OCI-LY7 (cell line): Measurements from ENCODE around the gene TLE4. TPM values are rescaled to one million over a fixed set of nuclear protein-coding genes. Genes with fewer than 3 reads are reported as not detected.
"Not testable (repeated sequence)": the region's sequence is repeated elsewhere in the genome, so short reads cannot be mapped to it uniquely, and the experiment has no call there.

Source experiments
- BruUV-seq: library from RNA; stranded (reverse); fragments of 400-500 nt; replicated peaks from 2 replicates; lab custom pipeline; 2021; lab: Mats Ljungman, UMichigan
- CTCF ChIA-PET: fragments of 300-600 bp; sonication (Branson Sonifier 250); formaldehyde crosslinking; loops from one replicate; lab custom pipeline; 2022; ENCODE audit warnings: antibody characterized with exemption; ENCODE audit not compliant: unreplicated experiment; lab: Charles Lee
- POLR2A ChIA-PET: fragments of 300-600 bp; sonication (Branson Sonifier 250); formaldehyde crosslinking; loops from one replicate; lab custom pipeline; 2022; ENCODE audit warnings: antibody characterized with exemption; lab: Charles Lee
- DNase-seq: peaks from one replicate; pipeline ENCODE4 v3.0.0-alpha.2; 2015; ENCODE audit warnings: low spot score
- H2AFZ ChIP-seq: fragments of 200-600 bp; sonication (generic), shearing (Covaris generic); 2 replicates; pipeline ENCODE4 v1.6.1; 2014; ENCODE audit warnings: mild to moderate bottlenecking, antibody characterized with exemption, low read length, moderate library complexity
- H3K27ac ChIP-seq: fragments of 200-600 bp; sonication (generic); 2 replicates; pipeline ENCODE4 v1.5.1; 2014; ENCODE audit warnings: mixed run types, low read depth, mild to moderate bottlenecking, moderate library complexity, low read length, inconsistent platforms; ENCODE audit not compliant: poor library complexity, severe bottlenecking
- H3K36me3 ChIP-seq: fragments of 200-600 bp; sonication (generic); 2 replicates; pipeline ENCODE4 v1.6.1; 2014; ENCODE audit warnings: mild to moderate bottlenecking, antibody characterized with exemption, low read length, moderate library complexity, mixed read lengths; ENCODE audit not compliant: insufficient read depth
- H3K4me1 ChIP-seq: fragments of 200-600 bp; sonication (generic); 2 replicates; pipeline ENCODE4 v1.5.1; 2014; ENCODE audit warnings: mild to moderate bottlenecking, low read length; ENCODE audit not compliant: insufficient read depth, poor library complexity, severe bottlenecking
- H3K4me2 ChIP-seq: fragments of 200-600 bp; sonication (generic); 2 replicates; pipeline ENCODE4 v1.6.1; 2014; ENCODE audit warnings: mild to moderate bottlenecking, low read length
- H3K4me3 ChIP-seq: fragments of 200-600 bp; sonication (generic); 2 replicates; pipeline ENCODE4 v1.5.1; 2014; ENCODE audit warnings: mild to moderate bottlenecking, low read depth, low read length; ENCODE audit not compliant: poor library complexity, severe bottlenecking
- H3K79me2 ChIP-seq: fragments of 200-600 bp; sonication (generic); 2 replicates; pipeline ENCODE4 v1.6.1; 2016; ENCODE audit warnings: low read depth, mild to moderate bottlenecking, low read length, moderate library complexity, mixed read lengths; ENCODE audit not compliant: insufficient read depth
- H3K9me2 ChIP-seq: fragments of 200-600 bp; sonication (generic); 2 replicates; pipeline ENCODE4 v1.6.1; 2016; ENCODE audit warnings: mild to moderate bottlenecking, low read length, mixed read lengths; ENCODE audit not compliant: insufficient read depth
- H3K9me3 ChIP-seq: fragments of 200-600 bp; sonication (generic); 2 replicates; pipeline ENCODE4 v1.6.1; 2014; ENCODE audit warnings: mild to moderate bottlenecking, mixed run types, low read length, mixed read lengths
- H4K20me1 ChIP-seq: fragments of 200-600 bp; sonication (generic); 2 replicates; pipeline ENCODE4 v1.6.1; 2014; ENCODE audit warnings: mild to moderate bottlenecking, antibody characterized with exemption, low read length, moderate library complexity, mixed read lengths; ENCODE audit not compliant: insufficient read depth
- EZH2phosphoT487 ChIP-seq: fragments of 200-600 bp; sonication (generic); IDR thresholded peaks from 2 replicates; pipeline ENCODE4 v1.6.1; 2018; ENCODE audit warnings: low read depth, borderline replicate concordance, mild to moderate bottlenecking, mixed run types, antibody characterized with exemption, low read length, moderate library complexity, mixed read lengths
- intact Hi-C: fragments of 100-400 bp; cut with micrococcal nuclease; formaldehyde crosslinking; loops from one replicate; pipeline ENCODE4 v1.10.0; 2022; ENCODE audit not compliant: unreplicated experiment
- total RNA-seq, 2 experiments: library from RNA; depleted of rRNA in 1 of 2; stranded (reverse); fragments of >200 nt in 1 of 2; shearing (Covaris generic) in 1 of 2; gene quantifications; 2 replicates each; pipeline ENCODE4 v1.2.3, GENCODE V29; 2014 to 2022
- TF ChIP-seq, protein P1 (sequence below): fragments of 200-600 bp; sonication (generic); conservative IDR thresholded peaks from 2 replicates; pipeline ENCODE4 v1.5.1; 2014; ENCODE audit warnings: mild to moderate bottlenecking, antibody characterized with exemption, low read length, moderate library complexity, mixed read lengths

Gene TLE4
- total RNA-seq, 2 experiments from 2014 or later: 36.7 to 41.7 TPM

DNA sequence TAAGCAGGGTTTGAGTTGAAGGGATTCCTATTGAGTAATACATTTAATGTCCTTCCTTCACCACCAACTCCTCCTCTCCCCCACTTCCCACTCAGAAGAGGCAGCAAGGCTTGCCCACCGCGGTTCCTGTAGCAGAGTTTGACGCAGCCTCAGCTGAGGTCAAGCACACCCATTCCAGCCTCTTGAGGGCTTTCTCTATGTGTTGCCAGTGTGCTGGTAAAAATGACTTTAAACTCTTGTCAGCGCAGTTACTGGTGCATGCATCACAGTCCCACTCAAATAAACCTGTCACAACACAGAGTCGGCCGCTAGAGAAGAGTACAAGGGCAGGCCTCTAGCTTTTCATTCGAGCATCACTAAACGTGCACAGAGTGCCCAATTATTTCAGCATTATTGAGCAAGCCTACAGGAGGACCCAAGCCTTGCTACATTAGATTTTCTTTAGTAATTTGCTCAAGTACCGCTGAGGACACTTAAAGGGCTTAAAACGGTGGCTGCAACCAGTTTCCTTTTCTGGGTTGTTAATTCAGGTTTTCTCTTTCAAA lies 79.6 kb downstream of the TLE4 start:
- Histone ChIP-seq H3K79me2 (no peaks in the 10 kb centered on the region), H3K27ac (no peak overlapping the region), H3K9me3 (no peaks in the 10 kb centered on the region), H3K36me3 (peaks cover 12% of the 10 kb centered on the region; the same call in 1 of the 2 replicates), H3K4me2 (no peak overlapping the region), H3K4me1 (no peaks in the 10 kb centered on the region), H4K20me1 (no peaks in the 10 kb centered on the region), H3K9me2 (no peaks in the 10 kb centered on the region), H2AFZ (no peak overlapping the region), H3K4me3 (no peak overlapping the region)
- TF ChIP-seq EZH2phosphoT487: no peak
- TF ChIP-seq, protein P1, sequence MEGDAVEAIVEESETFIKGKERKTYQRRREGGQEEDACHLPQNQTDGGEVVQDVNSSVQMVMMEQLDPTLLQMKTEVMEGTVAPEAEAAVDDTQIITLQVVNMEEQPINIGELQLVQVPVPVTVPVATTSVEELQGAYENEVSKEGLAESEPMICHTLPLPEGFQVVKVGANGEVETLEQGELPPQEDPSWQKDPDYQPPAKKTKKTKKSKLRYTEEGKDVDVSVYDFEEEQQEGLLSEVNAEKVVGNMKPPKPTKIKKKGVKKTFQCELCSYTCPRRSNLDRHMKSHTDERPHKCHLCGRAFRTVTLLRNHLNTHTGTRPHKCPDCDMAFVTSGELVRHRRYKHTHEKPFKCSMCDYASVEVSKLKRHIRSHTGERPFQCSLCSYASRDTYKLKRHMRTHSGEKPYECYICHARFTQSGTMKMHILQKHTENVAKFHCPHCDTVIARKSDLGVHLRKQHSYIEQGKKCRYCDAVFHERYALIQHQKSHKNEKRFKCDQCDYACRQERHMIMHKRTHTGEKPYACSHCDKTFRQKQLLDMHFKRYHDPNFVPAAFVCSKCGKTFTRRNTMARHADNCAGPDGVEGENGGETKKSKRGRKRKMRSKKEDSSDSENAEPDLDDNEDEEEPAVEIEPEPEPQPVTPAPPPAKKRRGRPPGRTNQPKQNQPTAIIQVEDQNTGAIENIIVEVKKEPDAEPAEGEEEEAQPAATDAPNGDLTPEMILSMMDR: no peak
- intact Hi-C loops: no loop called here
- BruUV-seq: no TSS peak
- no peak for DNase-seq
- CTCF ChIA-PET: no interaction called here
- POLR2A ChIA-PET: no interaction called here

DNA sequence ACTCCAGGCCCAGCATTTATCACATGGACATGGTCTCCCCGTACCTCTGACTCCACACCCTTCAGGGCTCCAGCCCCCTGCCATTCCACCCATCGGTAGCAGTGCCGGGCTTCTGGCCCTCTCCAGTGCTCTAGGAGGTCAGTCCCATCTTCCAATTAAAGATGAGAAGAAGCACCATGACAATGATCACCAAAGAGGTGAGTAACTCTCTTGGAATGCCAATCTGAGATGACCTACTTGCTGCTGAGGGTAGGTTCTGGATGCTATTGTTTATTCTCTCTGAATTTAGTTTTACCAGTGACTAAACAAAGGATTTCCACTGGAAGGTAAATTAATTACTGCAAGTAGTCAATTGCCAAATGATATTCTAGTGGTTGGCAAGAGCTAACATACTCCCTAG lies 80.8 kb downstream of the TLE4 start:
- TF ChIP-seq, protein P1: no peak
- TF ChIP-seq EZH2phosphoT487: no peak
- intact Hi-C loops: no loop called here

DNA sequence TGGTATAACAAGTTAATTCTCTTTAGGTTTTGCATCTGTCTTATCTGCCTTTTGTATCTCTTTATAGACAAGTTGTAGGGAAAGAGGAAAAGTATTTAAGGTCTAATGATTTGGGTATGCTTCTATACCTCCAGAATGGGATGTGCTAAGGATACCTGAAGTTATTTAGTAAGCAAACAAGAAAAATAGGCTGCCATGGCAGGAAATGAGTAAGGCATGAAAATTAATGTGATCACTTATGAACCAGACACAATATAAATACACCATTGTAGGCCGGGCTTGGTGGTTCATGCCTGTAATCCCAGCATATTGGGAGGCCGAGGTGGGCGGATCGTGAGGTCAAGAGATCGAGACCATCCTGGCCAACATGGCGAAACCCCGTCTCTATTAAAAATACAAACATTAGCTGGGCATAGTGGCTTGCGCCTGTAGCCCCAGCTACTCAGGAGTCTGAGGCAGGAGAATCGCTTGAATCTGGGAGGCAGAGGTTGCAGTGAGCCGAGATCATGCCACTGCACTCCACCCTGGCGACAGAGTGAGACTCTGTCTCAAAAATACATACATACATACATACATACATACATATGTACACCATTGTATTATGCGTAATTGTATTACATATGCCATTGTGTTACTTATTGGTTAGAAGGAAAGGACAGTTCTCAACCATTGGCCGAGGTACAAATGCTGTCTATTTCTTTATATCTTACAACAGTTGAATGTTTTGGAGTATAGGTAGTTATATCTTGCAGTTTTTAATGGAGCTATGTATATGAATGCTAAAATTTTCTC lies 83.0 kb downstream of the TLE4 start:
- CTCF ChIA-PET, H3K9me2 ChIP-seq, H3K4me2 ChIP-seq, H3K27ac ChIP-seq, H3K4me3 ChIP-seq, H3K4me1 ChIP-seq, intact Hi-C loops, H4K20me1 ChIP-seq, BruUV-seq, H3K9me3 ChIP-seq, H2AFZ ChIP-seq, H3K79me2 ChIP-seq, DNase-seq: not testable (repeated sequence)
- peaks cover 17% of the 10 kb centered on the region; the same call in 1 of the 2 replicates for H3K36me3 ChIP-seq
- POLR2A ChIA-PET: interaction anchor here (0.7 kb wide), 1 partner anchor 29 kb away, joined by 3 read pairs; no protein-coding TSS in a partner anchor

More for the DNA sequence above, 80.8 kb downstream of the TLE4 start:
- no peak overlapping the region for H3K27ac ChIP-seq
- H3K79me2 ChIP-seq: no peaks in the 10 kb centered on the region
- H2AFZ ChIP-seq: no peak overlapping the region
- no peaks in the 10 kb centered on the region for H3K4me1 ChIP-seq
- BruUV-seq: no TSS peak
- no peak for DNase-seq
- H3K9me3 ChIP-seq: no peaks in the 10 kb centered on the region
- H4K20me1 ChIP-seq: no peaks in the 10 kb centered on the region
- no peak overlapping the region for H3K4me3 ChIP-seq
- POLR2A ChIA-PET: no interaction called here
- no peaks in the 10 kb centered on the region for H3K9me2 ChIP-seq
- H3K36me3 ChIP-seq: peaks cover 17% of the 10 kb centered on the region; the same call in 1 of the 2 replicates
- CTCF ChIA-PET: no interaction called here
- no peak overlapping the region for H3K4me2 ChIP-seq
